Ectodermal cell (in vitro differentiated cells): ENCODE data around the gene GAB2.
"Not testable (repeated sequence)": the region's sequence is repeated elsewhere in the genome, so short reads cannot be mapped to it uniquely, and the experiment has no call there.

Source experiments
- H3K27ac ChIP-seq: 2 replicates; pipeline ENCODE4 v1.7.0; 2013; ENCODE audit warnings: mild to moderate bottlenecking, low read depth, low read length; ENCODE audit not compliant: insufficient read depth, poor library complexity, severe bottlenecking
- H3K27me3 ChIP-seq: 2 replicates; pipeline ENCODE4 v1.7.0; 2013; ENCODE audit warnings: mild to moderate bottlenecking, low read length; ENCODE audit not compliant: insufficient read depth, control insufficient read depth, poor library complexity, severe bottlenecking
- H3K36me3 ChIP-seq: one replicate; pipeline ENCODE4 v1.7.0; 2013; ENCODE audit warnings: low read length; ENCODE audit not compliant: control insufficient read depth, insufficient read depth
- H3K4me1 ChIP-seq: one replicate; pipeline ENCODE4 v1.7.0; 2013; ENCODE audit warnings: low read length; ENCODE audit not compliant: control insufficient read depth, insufficient read depth
- H3K4me3 ChIP-seq: 2 replicates; pipeline ENCODE4 v1.7.0; 2013; ENCODE audit warnings: low read depth, low read length, control low read depth; ENCODE audit not compliant: insufficient read depth
- H3K9me3 ChIP-seq: 2 replicates; pipeline ENCODE4 v1.7.0; 2013; ENCODE audit warnings: mild to moderate bottlenecking, low read length, moderate library complexity; ENCODE audit not compliant: control insufficient read depth
- WGBS, 2 experiments: methylation state at CpG; one replicate each; pipeline ENCODE4 v1.1.7; 2013; ENCODE audit warnings: missing lambda C conversion rate in 2 of 2; 5-methylcytosine and 5-hydroxymethylcytosine counted together

Gene GAB2

DNA sequence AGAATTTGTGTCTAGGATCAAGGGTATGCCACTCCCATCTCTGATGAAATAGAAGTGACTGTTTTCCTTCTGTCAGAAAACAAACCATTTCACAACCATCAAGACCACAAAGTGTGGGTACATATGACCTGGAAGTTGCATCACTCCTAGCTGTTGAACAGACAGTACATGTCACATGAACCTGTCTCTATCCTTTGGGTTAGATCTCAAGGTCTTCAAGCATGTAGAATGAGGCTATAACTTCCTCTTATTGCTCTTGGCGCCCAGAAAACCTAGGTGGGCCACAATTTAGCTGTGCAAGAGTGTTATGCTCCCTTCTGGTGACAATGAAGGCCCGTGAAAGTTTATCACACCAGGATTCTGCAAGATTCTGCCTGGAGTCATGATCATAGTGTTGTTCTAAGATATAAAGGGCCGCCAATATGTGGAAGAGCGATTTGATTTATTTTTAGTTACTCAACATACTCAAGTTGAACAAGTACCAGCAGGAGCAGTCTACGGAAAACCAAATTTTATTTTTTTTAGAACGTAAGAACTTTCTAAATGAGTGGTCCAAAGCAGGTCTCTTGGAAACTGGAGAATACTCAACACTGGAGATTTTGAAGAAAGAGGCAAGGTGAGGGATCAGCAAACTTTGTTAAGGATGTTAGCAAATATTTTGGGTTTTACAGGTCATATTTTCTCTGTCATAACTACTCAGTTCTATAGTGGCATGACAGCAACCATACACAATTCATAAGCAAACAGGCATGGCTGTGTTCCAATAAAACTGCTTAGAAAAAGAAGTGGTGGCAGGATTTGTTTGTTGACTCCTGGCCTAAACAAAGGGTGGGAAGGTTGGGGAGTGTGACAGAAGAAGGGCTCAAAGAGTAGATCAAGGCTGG lies 127.1 kb downstream of the GAB2 start:
- Histone ChIP-seq H3K27ac (no peak overlapping the region), H3K4me3 (no peak overlapping the region)
- WGBS, 2 experiments, result 97 to 99% methylated on average over 6 of the region's 6 CpGs

DNA sequence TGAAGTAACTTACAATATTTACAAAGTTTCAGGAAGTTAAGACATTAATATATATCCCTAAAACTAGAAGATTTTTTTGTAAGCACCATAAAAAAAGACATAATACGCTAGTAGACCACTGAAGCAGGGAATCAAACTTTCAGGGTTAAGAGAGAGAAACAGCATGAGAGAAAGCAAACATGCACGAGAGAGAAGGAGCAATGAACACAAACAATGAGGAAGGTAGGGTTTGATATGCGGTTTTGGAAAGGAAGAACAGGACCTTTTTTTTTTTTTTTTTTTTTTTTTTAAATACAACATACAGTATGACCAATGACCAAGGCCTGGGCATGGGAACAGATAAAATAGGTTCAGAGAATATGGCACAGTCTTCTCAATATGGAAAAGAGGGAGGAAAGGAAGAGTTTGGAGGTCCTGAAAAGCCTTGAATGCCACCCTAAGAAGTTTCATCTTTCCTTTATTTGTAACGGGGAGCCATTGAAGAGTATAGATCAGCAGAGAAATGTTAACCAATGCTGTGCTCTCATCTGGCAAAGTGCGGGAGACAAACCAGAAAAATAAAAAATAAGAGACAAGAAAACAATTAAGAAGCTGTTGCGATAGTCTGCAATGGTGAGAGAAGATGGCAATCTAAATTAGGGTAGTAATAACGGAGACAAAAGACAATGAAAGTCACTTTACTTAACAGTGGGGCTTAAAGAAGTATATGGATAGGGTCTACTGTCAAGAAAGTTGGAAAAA lies 127.9 kb downstream of the GAB2 start:
- Histone ChIP-seq H3K4me3 (no peak overlapping the region), H3K4me1 (no peaks in the 10 kb centered on the region), H3K27ac (no peak overlapping the region), H3K9me3 (no peaks in the 10 kb centered on the region), H3K36me3 (no peaks in the 10 kb centered on the region), H3K27me3 (no peaks in the 10 kb centered on the region)
- 94 to 95% methylated on average over 6 of the region's 7 CpGs for WGBS, 2 experiments

More for the DNA sequence above, 127.1 kb downstream of the GAB2 start:
- Histone ChIP-seq H3K27me3 (no peaks in the 10 kb centered on the region), H3K4me1 (no peaks in the 10 kb centered on the region), H3K9me3 (no peaks in the 10 kb centered on the region), H3K36me3 (no peaks in the 10 kb centered on the region)

DNA sequence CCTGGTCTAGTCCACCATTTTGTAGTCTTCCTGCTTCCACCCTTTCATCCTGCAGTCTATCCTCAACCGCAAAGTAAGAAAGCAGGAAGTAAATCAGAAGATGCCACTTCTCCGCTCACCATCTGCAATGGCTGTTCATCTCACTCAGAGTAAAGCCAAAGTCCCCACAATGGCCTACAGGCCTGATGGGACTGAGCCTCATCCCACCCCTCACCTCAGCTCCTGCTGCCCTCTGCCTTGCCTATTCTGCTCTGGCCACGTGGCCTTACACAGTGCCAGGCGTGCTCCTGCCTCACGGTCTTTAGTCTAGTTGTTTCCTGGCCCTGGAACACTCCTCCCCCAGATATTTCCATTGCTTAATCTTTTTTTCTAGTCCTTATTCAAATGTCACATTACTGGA lies 133.4 kb downstream of the GAB2 start:
- Histone ChIP-seq H3K9me3 (no peaks in the 10 kb centered on the region), H3K4me3 (no peak overlapping the region), H3K27me3 (no peaks in the 10 kb centered on the region), H3K4me1 (no peaks in the 10 kb centered on the region), H3K36me3 (no peaks in the 10 kb centered on the region), H3K27ac (no peak overlapping the region)
- 93 to 97% methylated on average over 5 of the region's 5 CpGs for WGBS, 2 experiments

DNA sequence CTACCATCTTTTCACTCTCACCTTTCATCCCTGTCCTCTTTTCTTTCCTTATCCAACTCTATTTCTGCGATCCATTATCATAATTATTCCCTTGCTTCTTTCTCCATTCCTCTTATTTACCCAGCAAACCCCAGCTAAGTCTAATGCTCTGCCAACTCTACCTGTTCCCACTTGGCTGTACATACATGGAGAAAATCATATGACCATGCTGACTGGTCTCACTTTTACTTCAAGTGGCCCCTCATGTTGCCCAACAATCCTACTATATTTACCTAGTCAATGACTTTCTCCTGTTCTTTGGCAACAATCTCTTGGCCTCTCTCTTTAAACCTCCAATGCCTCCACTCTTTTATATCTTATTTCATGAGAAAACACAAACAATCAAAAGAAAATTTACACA lies 134.8 kb downstream of the GAB2 start:
- no peaks in the 10 kb centered on the region for H3K9me3 ChIP-seq
- no peaks in the 10 kb centered on the region for H3K36me3 ChIP-seq
- H3K4me1 ChIP-seq, result no peaks in the 10 kb centered on the region
- H3K27me3 ChIP-seq, result no peaks in the 10 kb centered on the region
- H3K4me3 ChIP-seq, result no peak overlapping the region
- no peak overlapping the region for H3K27ac ChIP-seq
- WGBS, 2 experiments, result 97 to 98% methylated on average over 1 of the region's 1 CpG

DNA sequence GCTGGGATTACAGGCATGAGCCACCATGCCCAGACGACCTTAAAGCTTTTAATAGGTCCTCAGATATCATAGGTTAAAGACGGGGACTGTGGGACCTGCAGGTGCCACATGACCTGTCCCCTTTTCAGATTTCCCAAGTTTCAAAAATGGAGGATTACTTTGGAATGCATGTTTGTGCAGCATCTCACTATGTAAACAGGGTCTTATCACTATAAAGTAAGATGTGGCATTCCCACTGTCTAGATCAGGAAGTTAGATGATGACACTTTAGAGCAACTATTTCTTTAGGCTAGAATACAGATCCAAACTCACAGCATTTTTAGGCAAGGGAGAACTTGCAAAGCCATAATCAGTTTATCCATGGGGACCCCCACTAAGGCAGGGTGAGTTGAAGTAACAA lies 136.1 kb downstream of the GAB2 start:
- no peak overlapping the region for H3K4me3 ChIP-seq
- H3K9me3 ChIP-seq, result no peaks in the 10 kb centered on the region
- H3K4me1 ChIP-seq, result no peaks in the 10 kb centered on the region
- WGBS, 2 experiments, result 89 to 90% methylated on average over 2 of the region's 2 CpGs
- no peak overlapping the region for H3K27ac ChIP-seq
- no peaks in the 10 kb centered on the region for H3K27me3 ChIP-seq
- no peaks in the 10 kb centered on the region for H3K36me3 ChIP-seq

DNA sequence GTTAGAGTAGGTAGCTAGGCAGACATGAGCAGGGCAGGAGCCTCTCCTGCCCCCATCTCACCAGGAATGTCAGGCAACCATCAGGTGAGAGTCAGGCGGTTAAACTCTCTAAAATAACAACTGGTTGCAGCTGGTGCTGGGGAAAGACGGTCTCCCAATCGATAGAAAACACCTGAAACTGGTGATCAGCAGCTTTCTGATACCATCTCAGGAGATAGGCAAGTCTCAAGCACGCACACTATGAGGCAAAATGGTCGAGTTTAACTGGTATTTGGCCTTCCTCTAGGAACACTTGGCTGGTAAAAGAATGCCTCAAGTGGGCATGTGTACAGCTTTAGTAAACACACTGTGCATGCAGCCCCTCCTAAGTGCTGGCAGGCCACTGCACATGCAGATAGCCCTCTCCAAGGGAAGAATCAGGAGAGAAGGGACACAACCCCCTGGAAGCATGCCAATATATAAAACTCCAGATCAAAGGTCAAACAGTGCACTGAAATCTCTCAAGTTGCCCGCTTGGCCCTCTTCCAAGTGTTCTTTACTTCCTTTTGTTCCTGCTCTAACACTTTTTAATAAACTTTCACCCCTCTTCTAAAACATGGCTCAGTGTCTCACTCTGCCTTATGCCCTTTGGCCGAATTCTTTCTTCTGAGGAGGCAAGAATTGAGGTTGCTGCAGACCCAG lies 140.2 kb downstream of the GAB2 start:
- no peak overlapping the region for H3K4me3 ChIP-seq
- H3K36me3 ChIP-seq, result peaks cover 12% of the 10 kb centered on the region
- no peaks in the 10 kb centered on the region for H3K27me3 ChIP-seq
- H3K9me3 ChIP-seq, result peaks cover 5% of the 10 kb centered on the region
- no peaks in the 10 kb centered on the region for H3K4me1 ChIP-seq
- WGBS, 2 experiments, result 94 to 96% methylated on average over 7 of the region's 7 CpGs
- no peak overlapping the region for H3K27ac ChIP-seq

DNA sequence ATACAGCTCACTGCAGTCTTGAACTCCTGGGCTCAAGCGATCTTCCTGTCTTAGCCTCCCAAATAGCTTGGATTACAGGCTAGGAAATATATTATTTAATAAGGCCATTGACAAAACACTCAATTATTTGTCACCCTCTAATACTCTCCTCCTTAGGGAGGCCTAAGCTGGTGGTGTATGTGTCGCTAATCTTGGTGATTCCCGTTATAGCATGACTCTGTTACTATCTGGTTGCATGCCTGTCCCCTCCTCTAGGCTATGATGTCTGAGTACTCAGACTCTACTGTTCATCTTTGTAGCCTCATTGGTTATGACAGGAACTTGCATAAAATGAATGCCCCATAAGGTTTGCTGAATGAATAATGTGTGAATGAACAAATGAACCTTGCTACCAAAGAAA lies 141.3 kb downstream of the GAB2 start:
- Histone ChIP-seq H3K27ac (no peak overlapping the region), H3K36me3 (peaks cover 12% of the 10 kb centered on the region), H3K27me3 (no peaks in the 10 kb centered on the region), H3K4me1 (no peaks in the 10 kb centered on the region), H3K9me3 (peaks cover 5% of the 10 kb centered on the region), H3K4me3 (no peak overlapping the region)
- 98 to 99% methylated on average over 3 of the region's 3 CpGs for WGBS, 2 experiments

DNA sequence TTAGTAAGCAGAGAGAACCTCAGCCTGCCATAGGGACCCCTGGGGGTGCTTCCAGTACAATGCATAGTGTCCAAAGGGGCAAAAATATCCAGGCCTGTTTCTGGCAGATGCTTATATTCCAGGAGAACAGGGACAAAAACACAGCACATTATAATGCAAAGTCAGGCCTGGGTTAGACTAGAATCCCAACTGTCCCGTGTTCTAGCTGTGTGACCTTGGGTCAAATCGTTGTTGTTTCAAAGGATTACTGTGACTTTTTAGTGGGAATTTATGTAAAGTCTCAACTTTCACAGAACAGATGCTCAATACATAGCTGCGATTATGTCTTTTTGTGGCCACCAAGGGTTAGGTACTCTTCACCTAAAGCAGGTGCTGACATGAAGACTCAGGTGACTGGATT lies 142.9 kb downstream of the GAB2 start:
- H3K4me1 ChIP-seq, result no peaks in the 10 kb centered on the region
- peaks cover 5% of the 10 kb centered on the region for H3K9me3 ChIP-seq
- WGBS, 2 experiments, result 93 to 96% methylated on average over 3 of the region's 3 CpGs
- no peak overlapping the region for H3K4me3 ChIP-seq
- H3K27me3 ChIP-seq, result no peaks in the 10 kb centered on the region
- no peak overlapping the region for H3K27ac ChIP-seq
- H3K36me3 ChIP-seq, result peaks cover 12% of the 10 kb centered on the region

DNA sequence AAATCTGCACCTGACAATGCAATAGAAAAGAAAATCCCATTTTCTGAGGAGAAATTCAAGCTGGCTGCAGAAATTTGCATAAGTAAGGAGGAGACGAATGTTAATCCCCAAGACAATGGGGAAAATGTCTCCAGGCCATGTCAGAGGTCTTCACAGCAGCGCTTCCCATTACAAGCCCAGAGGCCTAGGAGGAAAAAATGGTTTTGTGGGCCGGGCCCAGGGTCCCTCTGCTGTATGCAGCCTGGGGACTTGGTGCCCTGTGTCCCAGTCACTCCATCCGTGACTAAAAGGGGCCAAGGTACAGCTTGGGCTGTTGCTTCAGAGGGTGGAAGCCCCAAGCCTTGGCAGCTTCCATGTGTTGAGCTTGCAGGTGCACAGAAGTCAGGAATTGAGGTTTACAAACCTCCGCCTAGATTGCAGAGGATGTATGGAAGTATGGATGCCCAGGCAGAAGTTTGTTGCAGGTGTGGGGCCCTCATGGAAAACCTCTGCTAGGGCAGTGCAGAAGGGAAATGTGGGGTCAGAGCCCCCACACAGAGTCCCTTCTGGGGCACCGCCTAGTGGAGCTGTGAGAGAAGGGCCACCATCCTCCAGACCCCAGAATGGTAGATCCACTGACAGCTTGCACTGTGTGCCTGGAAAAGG lies 144.9 kb downstream of the GAB2 start:
- H3K27ac ChIP-seq, H3K9me3 ChIP-seq, H3K4me1 ChIP-seq, H3K27me3 ChIP-seq, H3K4me3 ChIP-seq: not testable (repeated sequence)
- 93 to 94% methylated on average over 6 of the region's 6 CpGs for WGBS, 2 experiments
- peaks cover 12% of the 10 kb centered on the region for H3K36me3 ChIP-seq

DNA sequence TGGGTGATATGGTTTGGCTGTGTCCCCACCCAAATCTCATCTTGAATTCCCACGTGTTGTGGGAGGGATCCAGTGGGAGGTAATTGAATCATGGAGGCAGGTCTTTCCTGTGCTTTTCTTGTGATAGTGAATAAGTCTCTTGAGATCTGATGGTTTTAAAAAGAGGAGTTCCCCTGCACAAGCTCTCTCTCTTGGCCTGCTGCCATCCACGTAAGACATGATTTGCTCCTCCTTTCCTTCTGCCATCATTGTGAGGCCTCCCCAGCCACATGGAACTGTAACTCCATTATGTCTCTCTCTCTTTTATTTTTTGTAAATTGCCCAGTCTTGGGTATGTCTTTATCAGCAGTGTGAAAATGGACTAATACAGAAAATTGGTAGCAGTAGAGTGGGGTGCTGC lies 145.8 kb downstream of the GAB2 start:
- not testable (repeated sequence) for H3K4me1 ChIP-seq, H3K4me3 ChIP-seq, H3K9me3 ChIP-seq, H3K27me3 ChIP-seq, H3K27ac ChIP-seq
- 91 to 100% methylated on average over 2 of the region's 2 CpGs for WGBS, 2 experiments
- H3K36me3 ChIP-seq, result peaks cover 12% of the 10 kb centered on the region
